Measurements from ENCODE around the gene RMC1.

RMC1 gene

GRCh38 chr18:23573626-23574431, 70.5 kb downstream of the RMC1 start:
- TF ChIP-seq CREB1 (IDR thresholded peaks at IDR 0.05; ENCODE audit: low read depth) (no peak), TEAD4 (IDR thresholded peaks at IDR 0.05) (no peak), RAD21 (IDR thresholded peaks at IDR 0.05; ENCODE audit: low read depth) (no peak), USF1 (IDR thresholded peaks at IDR 0.05) (no peak), FOXM1 (IDR thresholded peaks at IDR 0.05; ENCODE audit: borderline replicate concordance, low read depth) (no peak), EGR1 (IDR thresholded peaks at IDR 0.05) (no peak), TAF1 (IDR thresholded peaks at IDR 0.05; ENCODE audit: low read depth) (no peak), TCF12 (IDR thresholded peaks at IDR 0.05; ENCODE audit: low read depth) (no peak), REST (IDR thresholded peaks at IDR 0.05; ENCODE audit: low read depth) (no peak), EP300 (IDR thresholded peaks at IDR 0.05; ENCODE audit: borderline replicate concordance) (no peak), ZBTB7A (IDR thresholded peaks at IDR 0.05; ENCODE audit: low read depth) (no peak), YY1 (IDR thresholded peaks at IDR 0.05; ENCODE audit: low read depth) (no peak), MAX (IDR thresholded peaks at IDR 0.05) (no peak), NFIC (IDR thresholded peaks at IDR 0.05) (no peak), CEBPB (IDR thresholded peaks at IDR 0.05) (no peak)

- TF ChIP-seq EP300 (IDR thresholded peaks at IDR 0.05; ENCODE audit: borderline replicate concordance) (no peak), EGR1 (IDR thresholded peaks at IDR 0.05) (no peak), TAF1 (IDR thresholded peaks at IDR 0.05; ENCODE audit: low read depth) (no peak), YY1 (IDR thresholded peaks at IDR 0.05; ENCODE audit: low read depth) (no peak), NFIC (IDR thresholded peaks at IDR 0.05) (no peak)
Measured at GRCh38 chr18:23574611-23575308, 71.4 kb downstream of the RMC1 start.

- TF ChIP-seq TCF12 (IDR thresholded peaks at IDR 0.05; ENCODE audit: low read depth) = no peak
- TF ChIP-seq USF1 (IDR thresholded peaks at IDR 0.05) = no peak
- TF ChIP-seq RAD21 (IDR thresholded peaks at IDR 0.05; ENCODE audit: low read depth) = no peak
- no peak for TF ChIP-seq NFIC (IDR thresholded peaks at IDR 0.05)
- no peak for TF ChIP-seq CEBPB (IDR thresholded peaks at IDR 0.05)
- no peak for TF ChIP-seq TAF1 (IDR thresholded peaks at IDR 0.05; ENCODE audit: low read depth)
- no peak for TF ChIP-seq EGR1 (IDR thresholded peaks at IDR 0.05)
- TF ChIP-seq FOXM1 (IDR thresholded peaks at IDR 0.05; ENCODE audit: borderline replicate concordance, low read depth) = no peak
Measured at GRCh38 chr18:23575309-23575651, 72.0 kb downstream of the RMC1 start.

GRCh38 chr18:23578067-23578701, 74.9 kb downstream of the RMC1 start:
- TF ChIP-seq TEAD4 (IDR thresholded peaks at IDR 0.05) (no peak), TAF1 (IDR thresholded peaks at IDR 0.05; ENCODE audit: low read depth) (no peak), USF1 (IDR thresholded peaks at IDR 0.05) (no peak), REST (IDR thresholded peaks at IDR 0.05; ENCODE audit: low read depth) (no peak), EGR1 (IDR thresholded peaks at IDR 0.05) (no peak), MAX (IDR thresholded peaks at IDR 0.05) (no peak), RAD21 (IDR thresholded peaks at IDR 0.05; ENCODE audit: low read depth) (no peak)
